HepG2 (cell line): ENCODE results near the gene RNF208. TPM values are rescaled to one million over a fixed set of nuclear protein-coding genes. Genes with fewer than 3 reads are reported as not detected.

Experiments
- ADNP ChIP-seq: sonication (generic); formaldehyde crosslinking; IDR thresholded peaks from 2 replicates; pipeline ENCODE4 v1.4.0; 2020; ENCODE audit warnings: missing genetic modification reagents
- GABPB1 ChIP-seq: IDR thresholded peaks from 2 replicates; pipeline ENCODE4 v1.6.1; 2016; ENCODE audit warnings: mild to moderate bottlenecking, missing genetic modification reagents, moderate library complexity, missing compliant biosample characterization
- HOXA7 ChIP-seq: sonication (generic); formaldehyde crosslinking; IDR thresholded peaks from 2 replicates; pipeline ENCODE4 v1.8.1; 2022; ENCODE audit warnings: mild to moderate bottlenecking, missing genetic modification reagents, moderate library complexity
- HOXA9 ChIP-seq: sonication (generic); formaldehyde crosslinking; IDR thresholded peaks from 2 replicates; pipeline ENCODE4 v1.8.1; 2022; ENCODE audit warnings: missing genetic modification reagents, mild to moderate bottlenecking, moderate library complexity, borderline replicate concordance
- MAZ ChIP-seq, 2 experiments: sonication (generic) in 1 of 2; formaldehyde crosslinking in 1 of 2; IDR thresholded peaks; 2 replicates each; pipeline versions ENCODE4 v1.5.0 to v1.6.1; 2012 to 2020; ENCODE audit warnings: low read depth in 2 of 2, mild to moderate bottlenecking in 2 of 2, borderline replicate concordance in 1 of 2, improper control_type of control experiment in 1 of 2, low read length in 1 of 2, missing genetic modification reagents in 1 of 2, moderate library complexity in 1 of 2
- PPARG ChIP-seq: conservative IDR thresholded peaks from 2 replicates; pipeline ENCODE4 v1.6.1; 2016; ENCODE audit warnings: missing biosample characterization, missing genetic modification reagents
- RAD51 ChIP-seq: fragments of 450-650 bp; IDR thresholded peaks from 2 replicates; pipeline ENCODE4 v1.6.1; 2016; ENCODE audit warnings: borderline replicate concordance
- RFXANK ChIP-seq: IDR thresholded peaks from 2 replicates; pipeline ENCODE4 v1.6.1; 2016
- TARDBP ChIP-seq: sonication (generic); formaldehyde crosslinking; IDR thresholded peaks from 2 replicates; pipeline ENCODE4 v1.8.0; 2022; ENCODE audit warnings: mild to moderate bottlenecking, missing genetic modification reagents
- ZNF17 ChIP-seq: sonication (generic); formaldehyde crosslinking; IDR thresholded peaks from 2 replicates; pipeline ENCODE4 v1.5.0; 2020; ENCODE audit warnings: mild to moderate bottlenecking, missing genetic modification reagents
- ZNF891 ChIP-seq: sonication (generic); formaldehyde crosslinking; IDR thresholded peaks from 2 replicates; pipeline ENCODE4 v1.5.0; 2020; ENCODE audit warnings: mild to moderate bottlenecking, missing genetic modification reagents
- polyA plus RNA-seq, 8 experiments: library from polyadenylated mRNA; depleted of rRNA in 3 of 8; stranded (reverse) in 7 of 8; unstranded in 1 of 8; fragments of >200 nt; fragmentation: Illumina TruSeq in 4 of 8; extraction: Trizol in 4 of 8; gene quantifications; 2 replicates each; pipeline versions ENCODE4 v1.2.1 to v1.2.3, GENCODE V29; 2011 to 2016; ENCODE audit warnings: low read depth in 4 of 8, missing spikeins in 1 of 8, mixed read lengths in 1 of 8; ENCODE audit not compliant: insufficient read depth in 1 of 8
- total RNA-seq, 5 experiments: library from RNA; depleted of rRNA; stranded (reverse); fragments of >200 nt; fragmentation: Illumina TruSeq; extraction: Trizol; gene quantifications; 2 replicates each; pipeline ENCODE4 v1.2.3, GENCODE V29; 2016; ENCODE audit warnings: low read depth in 1 of 5
- TF ChIP-seq, protein P1 (sequence below): sonication (generic); formaldehyde crosslinking; IDR thresholded peaks from 2 replicates; pipeline ENCODE4 v1.4.0; 2020; ENCODE audit warnings: missing genetic modification reagents, borderline replicate concordance
- TF ChIP-seq, protein P2 (sequence below): sonication (generic); formaldehyde crosslinking; IDR thresholded peaks from 2 replicates; pipeline ENCODE4 v1.4.0; 2020; ENCODE audit warnings: mild to moderate bottlenecking, missing genetic modification reagents
- TF ChIP-seq, protein P3 (sequence below): IDR thresholded peaks from 2 replicates; pipeline ENCODE4 v1.6.1; 2016; ENCODE audit warnings: control low read depth
- TF ChIP-seq, protein P4 (sequence below): sonication (generic); formaldehyde crosslinking; conservative IDR thresholded peaks from 2 replicates; pipeline ENCODE4 v1.4.0; 2020; ENCODE audit warnings: missing genetic modification reagents

The RNF208 gene
- total and polyA plus RNA-seq, 2 of the 13 experiments (the other 11 are each of a cell fraction or from before 2014, with no cell fraction given), result 1.6 to 2.1 TPM

DNA sequence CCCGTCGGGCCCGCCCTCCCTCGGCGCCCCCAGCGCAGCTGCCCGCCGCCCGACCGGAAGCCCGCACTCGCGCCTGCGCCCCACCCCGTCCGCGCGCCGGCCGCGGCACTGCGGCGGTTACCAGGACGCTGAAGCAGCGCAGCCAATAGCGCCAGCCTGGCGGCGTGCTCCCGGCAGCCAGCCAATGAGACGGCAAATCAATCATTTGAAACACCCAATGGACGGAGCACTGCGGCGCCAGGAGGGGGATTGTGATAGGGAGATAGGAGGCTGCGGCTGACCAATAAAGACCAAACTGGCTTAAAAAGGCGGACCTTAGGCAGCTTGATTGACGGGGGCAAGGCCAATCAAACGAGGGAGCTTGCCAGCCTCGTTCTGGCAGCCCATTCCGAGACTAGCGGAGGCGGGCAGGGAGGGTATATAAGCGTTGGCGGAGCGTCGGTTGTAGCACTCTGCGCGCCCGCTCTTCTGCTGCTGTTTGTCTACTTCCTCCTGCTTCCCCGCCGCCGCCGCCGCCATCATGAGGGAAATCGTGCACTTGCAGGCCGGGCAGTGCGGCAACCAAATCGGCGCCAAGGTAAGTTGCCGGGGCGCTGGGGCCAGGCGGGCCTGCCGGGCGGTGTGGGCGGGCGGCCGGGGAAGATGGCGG lies 18.9 kb upstream of the RNF208 start, which contains the start of gene TUBB4B (continued):
- no peak for TF ChIP-seq RFXANK (CRISPR knock-in tag)
- TF ChIP-seq, protein P1, sequence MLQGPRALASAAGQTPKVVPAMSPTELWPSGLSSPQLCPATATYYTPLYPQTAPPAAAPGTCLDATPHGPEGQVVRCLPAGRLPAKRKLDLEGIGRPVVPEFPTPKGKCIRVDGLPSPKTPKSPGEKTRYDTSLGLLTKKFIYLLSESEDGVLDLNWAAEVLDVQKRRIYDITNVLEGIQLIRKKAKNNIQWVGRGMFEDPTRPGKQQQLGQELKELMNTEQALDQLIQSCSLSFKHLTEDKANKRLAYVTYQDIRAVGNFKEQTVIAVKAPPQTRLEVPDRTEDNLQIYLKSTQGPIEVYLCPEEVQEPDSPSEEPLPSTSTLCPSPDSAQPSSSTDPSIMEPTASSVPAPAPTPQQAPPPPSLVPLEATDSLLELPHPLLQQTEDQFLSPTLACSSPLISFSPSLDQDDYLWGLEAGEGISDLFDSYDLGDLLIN (CRISPR knock-in tag), result peak; percentile 86; the same call in 1 of the 2 replicates
- TF ChIP-seq TARDBP, result 0 out of 2 replicates have a peak, but pooled peaks have one; percentile 37
- no peak for TF ChIP-seq ZNF17 (CRISPR knock-in tag)
- TF ChIP-seq, protein P2, sequence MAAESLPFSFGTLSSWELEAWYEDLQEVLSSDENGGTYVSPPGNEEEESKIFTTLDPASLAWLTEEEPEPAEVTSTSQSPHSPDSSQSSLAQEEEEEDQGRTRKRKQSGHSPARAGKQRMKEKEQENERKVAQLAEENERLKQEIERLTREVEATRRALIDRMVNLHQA, result no peak
- peak; percentile 89 for TF ChIP-seq GABPB1 (CRISPR knock-in tag)
- TF ChIP-seq ADNP (CRISPR knock-in tag), result no peak
- TF ChIP-seq PPARG (CRISPR knock-in tag), result no peak
- TF ChIP-seq HOXA7 (CRISPR knock-in tag), result no peak
- TF ChIP-seq RAD51, result no peak
- TF ChIP-seq, protein P3, sequence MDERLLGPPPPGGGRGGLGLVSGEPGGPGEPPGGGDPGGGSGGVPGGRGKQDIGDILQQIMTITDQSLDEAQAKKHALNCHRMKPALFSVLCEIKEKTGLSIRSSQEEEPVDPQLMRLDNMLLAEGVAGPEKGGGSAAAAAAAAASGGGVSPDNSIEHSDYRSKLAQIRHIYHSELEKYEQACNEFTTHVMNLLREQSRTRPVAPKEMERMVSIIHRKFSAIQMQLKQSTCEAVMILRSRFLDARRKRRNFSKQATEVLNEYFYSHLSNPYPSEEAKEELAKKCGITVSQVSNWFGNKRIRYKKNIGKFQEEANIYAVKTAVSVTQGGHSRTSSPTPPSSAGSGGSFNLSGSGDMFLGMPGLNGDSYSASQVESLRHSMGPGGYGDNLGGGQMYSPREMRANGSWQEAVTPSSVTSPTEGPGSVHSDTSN (CRISPR knock-in tag), result peak; percentile 99
- TF ChIP-seq HOXA9 (CRISPR knock-in tag), result 0 out of 2 replicates have a peak, but pooled peaks have one; percentile 45
- TF ChIP-seq ZNF891 (CRISPR knock-in tag), result peak; percentile 81; the same call in 1 of the 2 replicates
- peak; percentile 41; the same call in 1 of the 2 replicates for TF ChIP-seq MAZ (IDR thresholded peaks at IDR 0.05; ENCODE audit: borderline replicate concordance, low read depth, low read length)
- peak; percentile 52; the same call in 1 of the 2 replicates for TF ChIP-seq MAZ (CRISPR knock-in tag; IDR thresholded peaks at IDR 0.05; ENCODE audit: low read depth)
- TF ChIP-seq, protein P4, sequence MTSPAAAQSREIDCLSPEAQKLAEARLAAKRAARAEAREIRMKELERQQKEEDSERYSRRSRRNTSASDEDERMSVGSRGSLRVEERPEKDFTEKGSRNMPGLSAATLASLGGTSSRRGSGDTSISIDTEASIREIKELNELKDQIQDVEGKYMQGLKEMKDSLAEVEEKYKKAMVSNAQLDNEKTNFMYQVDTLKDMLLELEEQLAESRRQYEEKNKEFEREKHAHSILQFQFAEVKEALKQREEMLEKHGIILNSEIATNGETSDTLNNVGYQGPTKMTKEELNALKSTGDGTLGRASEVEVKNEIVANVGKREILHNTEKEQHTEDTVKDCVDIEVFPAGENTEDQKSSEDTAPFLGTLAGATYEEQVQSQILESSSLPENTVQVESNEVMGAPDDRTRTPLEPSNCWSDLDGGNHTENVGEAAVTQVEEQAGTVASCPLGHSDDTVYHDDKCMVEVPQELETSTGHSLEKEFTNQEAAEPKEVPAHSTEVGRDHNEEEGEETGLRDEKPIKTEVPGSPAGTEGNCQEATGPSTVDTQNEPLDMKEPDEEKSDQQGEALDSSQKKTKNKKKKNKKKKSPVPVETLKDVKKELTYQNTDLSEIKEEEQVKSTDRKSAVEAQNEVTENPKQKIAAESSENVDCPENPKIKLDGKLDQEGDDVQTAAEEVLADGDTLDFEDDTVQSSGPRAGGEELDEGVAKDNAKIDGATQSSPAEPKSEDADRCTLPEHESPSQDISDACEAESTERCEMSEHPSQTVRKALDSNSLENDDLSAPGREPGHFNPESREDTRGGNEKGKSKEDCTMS (CRISPR knock-in tag), result no peak
